ENCODE measurements around the gene MBNL2. TPM values are rescaled to one million over a fixed set of nuclear protein-coding genes. Genes with fewer than 3 reads are reported as not detected.

MBNL2 gene
- total RNA-seq, 1 experiment from 2014 or later, result 0.85 TPM

DNA sequence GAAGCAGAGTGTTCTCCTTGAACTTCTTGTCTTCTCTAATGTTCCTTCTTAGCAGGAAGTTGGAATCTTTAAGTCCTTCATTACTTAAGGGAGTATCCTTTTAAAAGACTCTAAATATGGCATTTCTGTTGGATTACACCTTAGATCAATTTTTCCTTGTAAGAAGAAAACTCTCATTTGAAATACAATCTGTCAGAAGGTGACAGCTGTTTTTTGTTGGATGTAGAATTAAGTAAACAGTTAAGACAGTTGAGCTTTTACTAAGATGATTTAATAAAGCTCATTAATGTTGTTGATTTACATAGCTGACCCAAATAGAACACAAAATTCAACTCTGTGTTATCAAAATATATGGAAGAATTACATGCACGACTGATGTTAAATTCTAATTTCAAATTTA, 16.7 kb upstream of the MBNL2 start:
- Mint-ChIP-seq H3K4me3 (no peak overlapping the region), H3K4me1 (no peaks in the 10 kb centered on the region), H3K9me3 (peaks cover 11% of the 10 kb centered on the region), H3K27me3 (ENCODE audit: low read depth) (peaks cover 10% of the 10 kb centered on the region), H3K27ac (no peak overlapping the region), H3K36me3 (no peaks in the 10 kb centered on the region)
- ATAC-seq (no peak), DNase-seq (ENCODE audit: low spot score) (no peak)
- TF ChIP-seq ETV6 (CRISPR knock-in tag; IDR thresholded peaks at IDR 0.05), result no peak
- no peak for TF ChIP-seq SOX15 (CRISPR knock-in tag; IDR thresholded peaks at IDR 0.05)
- TF ChIP-seq ZNF232 (CRISPR knock-in tag; IDR thresholded peaks at IDR 0.05), result no peak
- TF ChIP-seq, protein P1, sequence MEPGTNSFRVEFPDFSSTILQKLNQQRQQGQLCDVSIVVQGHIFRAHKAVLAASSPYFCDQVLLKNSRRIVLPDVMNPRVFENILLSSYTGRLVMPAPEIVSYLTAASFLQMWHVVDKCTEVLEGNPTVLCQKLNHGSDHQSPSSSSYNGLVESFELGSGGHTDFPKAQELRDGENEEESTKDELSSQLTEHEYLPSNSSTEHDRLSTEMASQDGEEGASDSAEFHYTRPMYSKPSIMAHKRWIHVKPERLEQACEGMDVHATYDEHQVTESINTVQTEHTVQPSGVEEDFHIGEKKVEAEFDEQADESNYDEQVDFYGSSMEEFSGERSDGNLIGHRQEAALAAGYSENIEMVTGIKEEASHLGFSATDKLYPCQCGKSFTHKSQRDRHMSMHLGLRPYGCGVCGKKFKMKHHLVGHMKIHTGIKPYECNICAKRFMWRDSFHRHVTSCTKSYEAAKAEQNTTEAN (CRISPR knock-in tag; IDR thresholded peaks at IDR 0.05), result no peak
- TF ChIP-seq, protein P2, sequence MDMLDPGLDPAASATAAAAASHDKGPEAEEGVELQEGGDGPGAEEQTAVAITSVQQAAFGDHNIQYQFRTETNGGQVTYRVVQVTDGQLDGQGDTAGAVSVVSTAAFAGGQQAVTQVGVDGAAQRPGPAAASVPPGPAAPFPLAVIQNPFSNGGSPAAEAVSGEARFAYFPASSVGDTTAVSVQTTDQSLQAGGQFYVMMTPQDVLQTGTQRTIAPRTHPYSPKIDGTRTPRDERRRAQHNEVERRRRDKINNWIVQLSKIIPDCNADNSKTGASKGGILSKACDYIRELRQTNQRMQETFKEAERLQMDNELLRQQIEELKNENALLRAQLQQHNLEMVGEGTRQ (CRISPR knock-in tag; IDR thresholded peaks at IDR 0.05), result no peak
- TF ChIP-seq, protein P3, sequence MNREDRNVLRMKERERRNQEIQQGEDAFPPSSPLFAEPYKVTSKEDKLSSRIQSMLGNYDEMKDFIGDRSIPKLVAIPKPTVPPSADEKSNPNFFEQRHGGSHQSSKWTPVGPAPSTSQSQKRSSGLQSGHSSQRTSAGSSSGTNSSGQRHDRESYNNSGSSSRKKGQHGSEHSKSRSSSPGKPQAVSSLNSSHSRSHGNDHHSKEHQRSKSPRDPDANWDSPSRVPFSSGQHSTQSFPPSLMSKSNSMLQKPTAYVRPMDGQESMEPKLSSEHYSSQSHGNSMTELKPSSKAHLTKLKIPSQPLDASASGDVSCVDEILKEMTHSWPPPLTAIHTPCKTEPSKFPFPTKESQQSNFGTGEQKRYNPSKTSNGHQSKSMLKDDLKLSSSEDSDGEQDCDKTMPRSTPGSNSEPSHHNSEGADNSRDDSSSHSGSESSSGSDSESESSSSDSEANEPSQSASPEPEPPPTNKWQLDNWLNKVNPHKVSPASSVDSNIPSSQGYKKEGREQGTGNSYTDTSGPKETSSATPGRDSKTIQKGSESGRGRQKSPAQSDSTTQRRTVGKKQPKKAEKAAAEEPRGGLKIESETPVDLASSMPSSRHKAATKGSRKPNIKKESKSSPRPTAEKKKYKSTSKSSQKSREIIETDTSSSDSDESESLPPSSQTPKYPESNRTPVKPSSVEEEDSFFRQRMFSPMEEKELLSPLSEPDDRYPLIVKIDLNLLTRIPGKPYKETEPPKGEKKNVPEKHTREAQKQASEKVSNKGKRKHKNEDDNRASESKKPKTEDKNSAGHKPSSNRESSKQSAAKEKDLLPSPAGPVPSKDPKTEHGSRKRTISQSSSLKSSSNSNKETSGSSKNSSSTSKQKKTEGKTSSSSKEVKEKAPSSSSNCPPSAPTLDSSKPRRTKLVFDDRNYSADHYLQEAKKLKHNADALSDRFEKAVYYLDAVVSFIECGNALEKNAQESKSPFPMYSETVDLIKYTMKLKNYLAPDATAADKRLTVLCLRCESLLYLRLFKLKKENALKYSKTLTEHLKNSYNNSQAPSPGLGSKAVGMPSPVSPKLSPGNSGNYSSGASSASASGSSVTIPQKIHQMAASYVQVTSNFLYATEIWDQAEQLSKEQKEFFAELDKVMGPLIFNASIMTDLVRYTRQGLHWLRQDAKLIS (CRISPR knock-in tag; IDR thresholded peaks at IDR 0.05; ENCODE audit: borderline replicate concordance), result no peak
- no peak for TF ChIP-seq IRF2 (CRISPR knock-in tag; IDR thresholded peaks at IDR 0.05; ENCODE audit: borderline replicate concordance, low read depth)
- TF ChIP-seq TP53 (CRISPR knock-in tag; IDR thresholded peaks at IDR 0.05), result no peak
- TF ChIP-seq, protein P4, sequence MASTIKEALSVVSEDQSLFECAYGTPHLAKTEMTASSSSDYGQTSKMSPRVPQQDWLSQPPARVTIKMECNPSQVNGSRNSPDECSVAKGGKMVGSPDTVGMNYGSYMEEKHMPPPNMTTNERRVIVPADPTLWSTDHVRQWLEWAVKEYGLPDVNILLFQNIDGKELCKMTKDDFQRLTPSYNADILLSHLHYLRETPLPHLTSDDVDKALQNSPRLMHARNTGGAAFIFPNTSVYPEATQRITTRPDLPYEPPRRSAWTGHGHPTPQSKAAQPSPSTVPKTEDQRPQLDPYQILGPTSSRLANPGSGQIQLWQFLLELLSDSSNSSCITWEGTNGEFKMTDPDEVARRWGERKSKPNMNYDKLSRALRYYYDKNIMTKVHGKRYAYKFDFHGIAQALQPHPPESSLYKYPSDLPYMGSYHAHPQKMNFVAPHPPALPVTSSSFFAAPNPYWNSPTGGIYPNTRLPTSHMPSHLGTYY (CRISPR knock-in tag; IDR thresholded peaks at IDR 0.05), result no peak
- no peak for TF ChIP-seq FOXJ3 (CRISPR knock-in tag; IDR thresholded peaks at IDR 0.05; ENCODE audit: borderline replicate concordance)
- no peak for TF ChIP-seq SMAD4 (CRISPR knock-in tag; IDR thresholded peaks at IDR 0.05)
- TF ChIP-seq CTCF (IDR thresholded peaks at IDR 0.05), result no peak
- TF ChIP-seq ZNF263 (CRISPR knock-in tag; IDR thresholded peaks at IDR 0.05; ENCODE audit: low read depth), result no peak
- TF ChIP-seq HMGXB4 (CRISPR knock-in tag; IDR thresholded peaks at IDR 0.05), result no peak
- TF ChIP-seq EMX1 (CRISPR knock-in tag; IDR thresholded peaks at IDR 0.05), result no peak
- no peak for TF ChIP-seq NFATC4 (CRISPR knock-in tag; IDR thresholded peaks at IDR 0.05)
- no peak for TF ChIP-seq ZNF671 (CRISPR knock-in tag; IDR thresholded peaks at IDR 0.05)
- TF ChIP-seq ATF3 (CRISPR knock-in tag; conservative IDR thresholded peaks at IDR 0.05), result no peak
- ChIA-PET CTCF (interaction anchor here (1.2 kb wide), 1 partner anchor 96 kb away, joined by 6 read pairs; no protein-coding TSS in a partner anchor), POLR2A (no interaction called here)
